HG03521 (cell line): Measurements from ENCODE around the gene OR9A4.
"Not testable (repeated sequence)": the region's sequence is repeated elsewhere in the genome, so short reads cannot be mapped to it uniquely, and the experiment has no call there.

Experiments used
- ATAC-seq: cut with Tn5 transposase; IDR thresholded peaks from one replicate; pipeline ENCODE4 v1.9.1; 2021; ENCODE audit warnings: mild to moderate bottlenecking, moderate library complexity; ENCODE audit not compliant: unreplicated experiment

The OR9A4 gene, protein sequence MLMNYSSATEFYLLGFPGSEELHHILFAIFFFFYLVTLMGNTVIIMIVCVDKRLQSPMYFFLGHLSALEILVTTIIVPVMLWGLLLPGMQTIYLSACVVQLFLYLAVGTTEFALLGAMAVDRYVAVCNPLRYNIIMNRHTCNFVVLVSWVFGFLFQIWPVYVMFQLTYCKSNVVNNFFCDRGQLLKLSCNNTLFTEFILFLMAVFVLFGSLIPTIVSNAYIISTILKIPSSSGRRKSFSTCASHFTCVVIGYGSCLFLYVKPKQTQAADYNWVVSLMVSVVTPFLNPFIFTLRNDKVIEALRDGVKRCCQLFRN

DNA sequence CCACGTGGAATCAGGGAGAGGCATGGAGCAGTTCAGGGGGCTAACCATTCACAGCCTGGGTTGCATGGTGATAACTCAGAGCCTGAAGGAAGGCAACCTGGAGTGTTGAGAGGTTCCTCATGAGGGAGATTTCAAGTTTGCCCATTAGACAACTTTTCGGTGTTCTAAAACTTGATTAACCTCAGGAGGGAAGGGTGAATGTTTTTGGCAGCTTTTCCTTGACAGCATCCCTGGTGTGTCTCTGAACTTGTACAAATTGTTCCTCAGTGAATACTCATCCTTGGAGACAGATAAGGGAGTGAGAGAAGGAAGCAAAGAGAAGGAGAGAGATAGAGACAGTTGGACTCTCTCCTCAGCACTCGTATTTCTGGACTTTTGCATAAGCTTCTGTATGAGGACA lies at the start of gene OR9A4:
Gene OR9A4 (plus strand): TSS at position 301 of the 400 bp plus-strand sequence. CDS start 2,477 bp downstream, outside the sequence.
- no peak for ATAC-seq

DNA sequence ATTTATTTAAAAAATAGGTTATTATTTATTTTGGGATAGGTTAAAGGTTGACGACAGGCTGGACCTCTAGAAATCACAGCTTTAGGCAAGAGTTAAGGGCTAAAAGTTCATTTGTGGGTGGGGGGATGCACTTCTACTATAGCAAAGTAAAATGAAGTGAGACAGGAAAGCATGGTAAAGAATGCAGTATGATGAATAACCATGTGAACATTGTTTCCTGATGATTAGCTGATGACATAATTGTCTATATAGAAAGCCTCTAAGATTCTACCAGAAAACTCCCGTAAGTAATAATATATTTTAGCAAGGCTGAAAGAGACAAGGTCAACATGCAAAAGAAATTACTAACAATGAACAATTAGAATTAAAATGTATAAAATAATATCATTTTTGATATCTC lies 49.2 kb upstream of the OR9A4 start:
- no peak for ATAC-seq

DNA sequence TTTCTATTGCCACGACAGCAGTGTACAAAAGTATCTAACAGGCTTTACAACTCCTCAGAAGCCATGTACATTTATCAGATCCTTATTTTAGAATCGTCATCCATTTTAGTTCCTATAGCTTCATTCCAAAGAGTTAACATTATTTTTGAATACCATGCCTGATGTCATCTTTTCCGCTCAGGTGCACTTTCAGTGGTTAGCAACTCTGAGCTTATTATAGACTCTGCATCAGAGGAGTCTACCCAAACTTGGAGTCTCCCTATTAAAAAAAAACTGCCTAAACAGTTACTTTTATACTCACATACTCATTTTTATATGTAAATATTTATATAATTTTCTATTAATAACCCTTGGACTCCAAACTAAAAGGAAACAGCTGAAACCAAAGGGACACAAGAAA lies 43.3 kb upstream of the OR9A4 start:
- ATAC-seq, result no peak

DNA sequence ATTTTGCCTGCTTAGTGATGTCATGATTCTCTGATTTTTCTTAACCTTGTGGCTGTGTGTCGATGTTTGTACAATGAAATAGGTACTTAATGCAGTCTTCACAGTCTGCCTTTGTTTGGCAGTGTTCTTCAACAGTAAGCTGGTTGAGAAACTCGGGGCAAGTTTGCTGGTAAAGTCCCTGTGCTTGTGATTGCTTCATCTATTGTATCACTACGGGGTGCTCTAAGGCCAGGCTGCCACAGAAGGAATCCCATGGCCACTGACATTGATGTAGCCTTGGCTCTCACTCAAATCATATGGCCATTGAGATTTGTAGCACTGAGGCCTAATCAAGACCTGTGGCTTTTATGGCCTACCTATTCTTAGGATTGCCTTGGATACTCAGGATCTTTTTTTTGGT lies 41.4 kb upstream of the OR9A4 start:
- ATAC-seq, result no peak

DNA sequence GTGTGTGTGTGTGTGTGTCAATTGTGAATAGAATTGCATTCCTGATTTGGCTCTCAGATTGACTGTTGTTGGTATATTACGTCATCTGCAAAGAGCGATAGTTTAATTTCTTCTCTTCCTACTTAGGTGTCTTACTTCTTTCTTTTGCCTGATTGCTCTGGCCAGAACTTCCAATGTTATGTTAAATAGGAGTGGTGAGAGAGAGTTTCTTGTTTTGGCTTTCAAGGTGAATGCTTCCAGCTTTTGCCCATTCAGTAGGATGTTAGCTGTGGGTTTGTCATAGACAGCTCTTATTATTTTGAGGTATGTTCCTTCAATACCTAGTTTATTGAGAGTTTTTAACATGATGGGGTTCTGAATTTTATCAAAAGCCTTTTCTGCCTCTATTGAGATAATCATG lies 40.7 kb upstream of the OR9A4 start:
- ATAC-seq, result no peak

DNA sequence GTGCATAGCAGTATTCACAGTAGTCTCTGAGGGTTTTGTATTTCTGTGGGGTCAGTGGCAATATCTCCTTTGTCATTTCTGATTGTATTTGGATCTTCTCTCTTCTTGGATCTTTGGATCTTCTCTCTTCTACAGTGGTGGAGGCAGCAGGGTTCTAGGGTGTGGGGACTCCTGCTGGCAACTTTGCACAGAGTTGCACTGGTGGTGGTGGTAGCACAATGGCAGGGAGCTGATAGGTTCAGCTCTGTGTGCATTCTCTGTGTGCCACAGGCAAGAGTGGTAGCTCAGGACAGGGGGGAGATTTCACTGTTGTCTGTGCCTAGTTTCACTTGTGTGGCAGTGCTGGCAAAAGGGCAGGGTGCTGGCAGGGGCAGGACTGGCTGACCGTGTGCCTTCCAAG lies 39.8 kb upstream of the OR9A4 start:
- ATAC-seq, result no peak

DNA sequence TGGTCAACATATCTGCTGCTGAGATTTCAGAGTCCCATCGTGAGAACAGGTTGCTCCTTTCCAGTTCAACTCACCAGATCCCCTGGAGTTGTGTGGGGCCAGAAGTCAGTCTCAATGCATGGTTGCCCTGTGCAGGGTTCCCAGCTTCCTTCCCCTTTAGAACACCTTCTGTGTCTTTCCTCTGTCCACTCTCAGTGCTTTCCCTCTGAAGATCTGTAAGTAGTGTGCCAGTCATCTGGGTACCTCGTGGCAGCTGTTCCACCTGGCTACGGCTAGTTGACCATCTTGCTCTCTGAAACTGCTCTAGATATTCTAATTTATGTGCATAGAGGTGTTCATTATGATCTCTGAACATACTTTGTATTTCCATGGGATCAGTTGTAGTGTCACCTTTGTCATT lies 38.8 kb upstream of the OR9A4 start:
- ATAC-seq, result no peak

DNA sequence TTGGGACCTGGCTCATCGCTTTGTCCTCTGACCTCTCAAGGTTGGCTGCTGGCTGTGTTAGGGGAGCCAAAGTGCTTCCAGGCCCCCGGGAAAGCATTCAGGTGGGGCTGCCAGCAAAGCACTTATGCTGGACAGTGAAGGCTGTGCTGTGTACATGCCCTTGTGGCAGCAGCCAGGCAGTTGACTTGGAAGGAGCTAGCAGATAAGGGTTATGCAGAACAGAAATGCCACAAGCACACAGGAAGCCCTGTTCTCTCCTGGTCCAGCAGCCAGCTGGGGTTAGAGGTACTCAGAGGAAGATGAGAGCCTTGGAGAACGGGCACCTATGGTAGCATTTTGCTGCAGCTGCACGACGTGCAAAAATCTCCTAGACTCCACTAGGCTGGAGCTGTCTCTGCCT lies 35.2 kb upstream of the OR9A4 start:
- ATAC-seq, result no peak

DNA sequence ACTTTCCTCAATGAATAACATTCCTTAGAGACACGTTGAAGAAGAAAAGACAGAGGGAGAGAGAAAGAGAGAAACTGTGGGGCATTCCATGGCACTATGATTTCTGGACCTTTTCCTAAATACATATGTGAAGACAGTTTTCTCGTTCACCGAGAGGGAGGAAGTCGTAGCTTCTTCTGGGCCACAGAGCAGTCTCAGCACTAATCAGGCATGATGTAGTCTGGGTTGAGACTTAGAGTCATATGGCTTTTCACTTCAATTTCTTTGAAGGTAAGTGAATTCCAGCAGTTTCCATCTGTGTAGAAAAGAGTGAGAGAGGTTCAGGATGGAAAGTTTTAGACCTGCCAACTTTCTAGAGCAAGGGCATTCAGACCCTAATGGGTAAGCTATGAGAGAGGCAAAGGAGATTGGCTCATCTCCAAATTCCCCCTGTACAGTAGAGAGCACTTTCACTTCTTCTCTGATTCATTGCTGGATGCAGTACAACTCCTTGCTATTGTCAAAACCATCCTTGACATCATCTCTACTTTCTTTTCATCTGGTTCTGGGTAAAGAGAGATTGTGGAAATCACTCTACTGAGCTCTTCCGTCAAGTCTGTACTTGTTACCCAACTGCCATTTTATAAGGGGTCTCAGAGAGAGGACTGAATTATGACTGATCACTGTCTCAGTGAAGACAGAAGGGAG lies 31.5 kb upstream of the OR9A4 start:
- no peak for ATAC-seq

DNA sequence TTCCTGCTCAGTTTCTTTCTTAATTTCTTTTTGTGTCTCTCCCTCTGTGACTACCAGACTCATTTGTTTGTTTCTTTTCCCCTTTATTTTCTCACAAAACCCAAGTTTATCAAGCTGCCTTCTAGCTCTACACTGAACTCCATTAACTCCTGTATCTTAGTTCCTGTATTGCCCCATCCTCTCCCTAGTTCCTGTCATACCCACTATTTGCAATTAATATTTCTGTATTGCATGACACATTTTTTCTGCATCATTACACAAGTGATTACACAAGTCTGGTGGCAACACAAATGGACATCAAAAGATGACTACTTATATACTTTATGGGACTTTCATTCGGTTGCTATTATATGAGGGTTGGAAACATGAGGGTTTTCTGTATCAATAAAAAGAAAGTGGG lies 26.9 kb upstream of the OR9A4 start:
- no peak for ATAC-seq

DNA sequence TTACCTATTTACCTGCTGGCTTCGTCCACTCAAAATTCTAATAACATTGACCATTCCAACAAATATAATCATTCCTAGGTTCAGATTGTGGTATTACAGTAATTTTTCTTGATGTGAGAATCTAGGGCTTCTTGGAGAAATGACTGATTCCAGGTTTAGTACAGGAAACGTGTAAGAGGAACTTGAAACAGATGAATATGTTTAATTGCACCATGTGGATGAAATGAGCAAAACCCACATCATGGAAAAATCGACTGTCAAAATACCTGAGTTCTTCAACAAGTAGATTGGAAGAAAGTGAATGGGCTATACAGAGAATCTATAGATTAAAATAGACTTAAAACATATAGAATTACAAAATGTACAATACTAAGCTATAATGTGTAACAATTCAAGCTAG lies 24.9 kb upstream of the OR9A4 start:
- no peak for ATAC-seq

DNA sequence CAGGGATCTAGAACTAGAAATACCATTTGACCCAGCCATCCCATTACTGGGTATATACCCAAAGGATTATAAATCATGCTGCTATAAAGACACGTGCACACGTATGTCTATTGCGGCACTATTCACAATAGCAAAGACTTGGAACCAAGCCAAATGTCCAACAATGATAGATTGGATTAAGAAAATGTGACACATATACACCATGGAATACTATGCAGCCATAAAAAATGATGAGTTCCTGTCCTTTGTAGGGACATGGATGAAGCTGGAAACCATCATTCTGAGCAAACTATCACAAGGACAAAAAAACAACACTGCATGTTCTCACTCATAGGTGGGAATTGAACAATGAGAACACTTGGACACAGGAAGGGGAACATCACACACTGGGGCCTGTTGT lies 16.8 kb upstream of the OR9A4 start:
- ATAC-seq, result not testable (repeated sequence)

DNA sequence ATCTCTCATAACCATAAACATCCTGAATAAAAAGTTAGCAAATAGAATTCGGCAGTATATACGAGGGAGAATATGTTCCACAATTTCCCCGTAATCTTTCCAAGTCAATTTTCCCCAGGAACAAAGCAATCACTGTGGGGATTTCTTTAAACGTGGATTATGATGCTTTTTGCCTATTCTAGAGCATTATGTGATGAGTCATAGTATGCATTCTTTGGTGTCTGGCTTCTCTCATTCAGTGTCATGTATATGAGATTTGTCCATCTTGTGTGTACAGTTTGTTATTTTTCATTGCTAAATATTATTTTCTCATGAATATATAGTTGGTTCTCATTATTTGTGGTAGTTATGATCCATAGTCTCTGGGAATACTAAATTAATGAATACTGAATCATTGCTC lies 9.9 kb upstream of the OR9A4 start:
- no peak for ATAC-seq

DNA sequence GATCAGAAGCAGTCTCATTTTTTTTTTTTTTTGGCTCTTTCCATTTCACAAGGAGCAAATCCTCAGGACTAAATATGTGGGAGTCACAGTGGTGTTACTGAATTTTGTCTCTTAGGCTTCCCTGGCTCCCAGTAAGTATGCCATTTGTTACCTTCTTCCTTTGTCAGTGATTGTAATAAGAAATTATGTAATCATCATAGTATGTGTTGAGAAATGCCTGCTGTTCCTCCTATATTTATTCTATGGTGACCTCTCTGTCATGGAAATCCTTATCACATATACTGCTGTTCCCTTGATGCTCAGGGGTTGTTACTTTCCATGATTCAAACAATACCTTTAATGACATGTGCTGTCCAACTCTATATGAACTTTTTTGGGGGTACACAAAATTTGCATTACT lies 4.8 kb upstream of the OR9A4 start:
- no peak for ATAC-seq

DNA sequence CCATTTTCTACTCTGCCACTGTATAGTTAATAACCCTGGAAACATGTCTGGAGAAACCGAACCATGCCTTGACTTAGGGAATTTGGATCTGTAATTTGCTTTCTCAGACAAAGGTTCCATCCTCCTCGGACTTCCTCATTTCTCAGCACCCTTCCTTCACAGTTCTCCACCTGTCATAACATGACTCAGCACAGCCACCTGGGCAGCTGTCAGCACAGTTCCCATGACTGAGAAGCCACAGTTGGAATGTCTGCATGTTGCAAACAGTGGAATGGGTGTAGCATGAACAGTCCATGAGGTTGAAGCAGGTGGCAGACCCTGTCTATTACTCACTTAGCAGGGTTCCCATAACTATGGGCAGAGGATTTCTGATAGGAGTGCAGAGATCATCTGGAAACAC lies 634 bp upstream of the OR9A4 start:
- ATAC-seq, result no peak

DNA sequence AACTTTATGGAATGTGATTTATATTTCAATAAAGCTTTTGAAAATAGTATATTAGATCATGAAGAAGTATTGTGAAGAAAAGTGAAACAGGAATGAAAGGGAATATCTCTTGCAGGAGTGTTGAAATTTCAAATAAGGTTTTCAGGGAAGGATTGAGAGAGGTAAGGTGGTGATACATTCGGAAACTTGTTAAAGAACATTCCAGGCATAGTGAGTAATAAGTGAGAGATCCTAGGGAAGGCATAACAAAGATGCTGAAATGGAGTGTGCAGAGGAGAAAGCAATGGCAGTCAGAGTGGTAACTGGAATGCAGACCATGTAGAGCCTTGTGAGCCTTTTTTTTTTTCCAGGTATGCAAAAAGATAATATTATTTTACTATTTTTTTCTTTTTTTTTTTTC lies 4.1 kb downstream of the OR9A4 start:
- no peak for ATAC-seq

DNA sequence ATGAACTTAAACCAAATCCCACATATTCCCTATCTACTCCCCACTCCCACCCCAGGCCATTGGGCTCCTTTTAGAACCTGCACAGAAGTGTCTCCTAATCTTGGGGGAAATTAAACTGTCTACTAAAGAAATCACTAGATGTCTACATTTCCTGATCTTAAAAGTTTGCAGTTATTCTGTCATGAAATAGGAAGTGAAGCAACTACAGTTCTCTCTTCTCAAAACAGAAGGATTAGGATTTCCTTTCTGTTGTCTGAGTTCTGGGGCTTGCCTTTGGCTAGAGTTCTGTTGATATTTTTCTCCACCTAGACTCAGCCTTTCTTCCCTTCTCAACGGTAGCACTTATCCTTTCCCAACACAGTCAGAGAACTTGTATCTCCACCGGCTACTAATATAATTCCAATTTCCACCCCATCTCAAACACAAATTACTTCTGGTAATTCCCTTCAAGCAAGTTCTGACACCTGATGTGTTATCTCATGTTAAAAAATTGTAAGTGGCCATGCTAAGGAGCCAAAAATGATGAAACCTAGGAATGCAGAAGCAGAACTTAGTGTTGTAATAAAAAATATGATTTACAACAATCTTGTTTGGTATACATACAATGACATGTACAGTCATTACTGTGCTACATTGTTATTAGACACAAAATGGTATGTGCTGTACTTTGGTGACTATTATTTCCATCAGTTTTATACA lies 12.1 kb downstream of the OR9A4 start:
- no peak for ATAC-seq

DNA sequence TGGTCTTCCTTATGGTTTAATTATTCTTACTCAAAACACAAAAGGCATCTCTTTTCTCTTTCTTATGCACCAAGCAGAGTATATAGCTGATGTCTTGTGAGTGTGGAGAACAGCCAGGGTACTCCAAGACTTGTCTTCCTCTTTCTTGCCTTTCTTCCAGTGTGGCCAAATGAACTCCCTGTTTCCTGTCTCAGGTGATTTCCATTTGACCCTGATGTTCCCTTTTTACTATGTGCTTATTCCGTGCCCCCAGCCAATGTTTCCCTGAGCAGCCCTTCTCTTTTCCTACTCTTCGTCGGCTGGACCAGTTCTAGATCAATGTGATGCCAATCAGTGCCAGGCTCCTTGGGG lies 12.6 kb downstream of the OR9A4 start:
- ATAC-seq, result no peak

DNA sequence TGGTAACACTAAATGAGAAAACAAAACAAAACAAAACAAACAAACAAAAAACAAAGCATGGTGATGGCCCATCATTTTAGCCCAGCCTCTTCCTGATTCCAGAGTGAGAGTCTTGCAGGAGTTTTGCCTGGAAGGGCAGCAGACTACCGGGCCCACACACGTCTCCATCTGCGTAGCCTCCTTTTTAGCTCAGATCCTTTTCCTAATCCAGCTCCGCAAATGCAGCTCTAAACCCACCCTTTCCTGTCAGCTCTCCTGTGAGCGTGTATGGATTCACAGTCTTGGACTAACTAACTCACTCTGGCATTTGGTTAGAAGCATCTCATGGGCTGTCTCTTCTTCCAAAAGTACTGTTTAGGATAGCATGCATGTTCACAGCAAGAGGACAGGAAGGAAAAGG lies 14.0 kb downstream of the OR9A4 start:
- ATAC-seq, result no peak

DNA sequence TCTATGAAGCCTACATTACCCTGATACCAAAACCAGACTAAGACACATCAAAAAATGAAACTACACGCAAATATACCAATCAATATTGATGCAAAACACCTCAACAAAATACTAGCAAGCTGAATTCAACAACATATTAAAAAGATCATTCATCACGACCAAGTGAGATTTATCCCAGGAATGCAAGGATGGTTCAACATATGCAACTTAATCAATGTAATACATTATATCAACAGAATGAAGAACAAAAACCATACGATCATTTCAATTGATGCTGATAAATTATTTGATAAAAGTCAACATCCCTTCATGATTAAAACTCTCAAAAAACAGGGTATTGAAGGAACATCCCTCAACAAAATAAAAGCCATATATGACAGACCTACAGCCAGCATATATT lies 24.9 kb downstream of the OR9A4 start:
- no peak for ATAC-seq

DNA sequence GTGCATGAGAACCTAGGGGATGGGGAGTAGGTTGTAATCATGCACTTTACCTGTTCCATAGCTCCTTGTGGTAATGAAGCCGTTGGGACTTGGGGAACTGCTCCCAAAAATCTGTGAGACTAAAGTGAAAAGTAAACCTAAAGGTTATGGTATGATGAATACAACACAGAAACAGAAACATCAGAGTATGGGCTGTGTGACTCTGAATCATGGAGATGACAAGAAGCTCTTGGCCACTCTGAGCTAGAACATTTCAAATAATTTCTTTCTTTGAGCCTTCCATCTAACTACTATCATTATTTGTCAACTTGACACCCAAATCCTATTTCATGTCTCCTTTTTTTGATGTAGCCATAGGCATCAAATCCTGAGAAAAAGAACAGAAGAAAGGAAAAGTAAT lies 27.6 kb downstream of the OR9A4 start:
- no peak for ATAC-seq

DNA sequence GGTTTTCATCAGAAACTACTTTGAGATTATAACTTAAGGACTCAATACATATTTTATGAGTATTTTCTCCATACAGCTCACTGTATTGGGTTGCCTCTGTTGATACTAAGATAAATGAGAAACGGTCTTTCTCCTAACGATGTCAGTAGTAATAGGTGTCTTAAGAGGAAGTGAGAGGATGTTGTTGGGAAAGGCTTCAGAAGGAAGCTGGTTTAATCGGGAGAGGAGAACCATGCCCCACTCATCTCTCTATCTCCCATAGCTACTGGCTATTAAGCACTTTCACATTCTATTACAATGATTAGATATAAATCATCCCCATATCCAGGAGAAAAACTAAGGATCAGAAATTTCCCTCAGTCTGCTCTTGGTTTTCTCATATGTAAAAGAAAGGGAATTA lies 28.6 kb downstream of the OR9A4 start:
- ATAC-seq, result no peak
